Measurements from ENCODE around the gene COG7. TPM values are rescaled to one million over a fixed set of nuclear protein-coding genes. Genes with fewer than 3 reads are reported as not detected.

COG7 gene
- total and polyA plus RNA-seq, 2 donors (not counting 3 experiments of a cell fraction or from before 2014, with no cell fraction given), result 24.1 to 42.0 TPM

DNA sequence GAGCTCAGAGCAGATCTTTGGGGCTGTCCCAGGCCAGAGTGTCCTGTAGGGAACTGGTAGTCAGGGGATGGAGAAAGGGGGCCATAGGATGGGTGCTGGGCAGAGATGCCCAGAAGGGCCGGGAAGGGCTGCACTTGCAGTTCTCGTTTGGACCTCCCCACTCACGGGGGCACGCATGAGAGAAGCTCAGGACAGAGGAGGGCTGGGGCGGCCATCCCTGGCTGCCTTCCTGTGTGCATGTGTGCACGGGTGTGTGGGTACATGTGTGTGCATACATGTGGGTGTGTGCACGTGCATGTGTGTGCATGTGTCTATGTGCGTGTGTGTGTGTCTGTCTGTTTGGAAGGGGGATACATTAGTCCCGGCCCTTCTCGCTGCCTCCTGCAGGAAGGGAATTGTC, 73.3 kb downstream of the COG7 start:
- ChIA-PET CTCF (interaction anchor here (1.1 to 1.5 kb wide), 3 partner anchors 24 to 56 kb away, joined by 3 to 6 read pairs (median 3); no protein-coding TSS in a partner anchor), POLR2A (no interaction called here)

More for the DNA sequence above, 73.3 kb downstream of the COG7 start:
- H3K27ac ChIP-seq (ENCODE audit: insufficient read depth, low read depth, low read length), result no peak overlapping the region
- no peaks in the 10 kb centered on the region for H3K27me3 ChIP-seq (ENCODE audit: control insufficient read depth in 2 of 2, insufficient read depth in 2 of 2, low read length in 2 of 2)
- H3K9me3 ChIP-seq (replicated peaks; ENCODE audit: control insufficient read depth, insufficient read depth, low read length), result no peaks in the 10 kb centered on the region
- no peak overlapping the region for H2AFZ ChIP-seq (ENCODE audit: low read depth, low read length)
- FAIRE-seq, result no peak
- no peaks in the 10 kb centered on the region for H4K20me1 ChIP-seq (replicated peaks; ENCODE audit: control insufficient read depth, extremely low read depth, insufficient read depth, low read length)
- H3K9me1 ChIP-seq (replicated peaks; ENCODE audit: control insufficient read depth, extremely low read depth, insufficient read depth, low read length), result no peaks in the 10 kb centered on the region
- BruUV-seq (replicated peaks), result no TSS peak
- no peaks in the 10 kb centered on the region for H3K4me1 ChIP-seq (ENCODE audit: control insufficient read depth, extremely low read depth, insufficient read depth, low read length)
- no peak for DNase-seq (ENCODE audit: low read depth, low spot score)
- H3K4me2 ChIP-seq (ENCODE audit: insufficient read depth, low read length), result no peak overlapping the region
- no peak overlapping the region for H3K4me3 ChIP-seq (replicated peaks in 1 of 3; ENCODE audit: insufficient read depth in 1 of 3, low read depth in 1 of 3, low read length in 3 of 3)
- H3K9ac ChIP-seq (replicated peaks; ENCODE audit: extremely low read depth, insufficient read depth, low read length), result no peak overlapping the region
- intact Hi-C loops (cut with micrococcal nuclease), result no loop called here
- no peaks in the 10 kb centered on the region for H3K36me3 ChIP-seq (ENCODE audit: control insufficient read depth in 2 of 2, extremely low read depth in 1 of 2, insufficient read depth in 2 of 2, low read length in 2 of 2)
- TF ChIP-seq GATA2 (IDR thresholded peaks at IDR 0.05; ENCODE audit: insufficient read depth, insufficient read length, low read depth, low read length) (no peak), FOS (IDR thresholded peaks at IDR 0.05; ENCODE audit: borderline replicate concordance, insufficient read depth, low read length) (no peak), POLR2A (IDR thresholded peaks at IDR 0.05; ENCODE audit: low read depth, low read length) (no peak), POLR2AphosphoS5 (IDR thresholded peaks at IDR 0.05; ENCODE audit: insufficient read depth, low read depth, low read length) (no peak), JUN (IDR thresholded peaks at IDR 0.05; ENCODE audit: borderline replicate concordance, insufficient read depth, insufficient read length, low read depth) (no peak), MYC (IDR thresholded peaks at IDR 0.05; ENCODE audit: low read depth, low read length) (no peak), EZH2 (IDR thresholded peaks at IDR 0.05; ENCODE audit: borderline replicate concordance, low read depth, low read length, severe bottlenecking) (no peak)
- TF ChIP-seq, protein P1, sequence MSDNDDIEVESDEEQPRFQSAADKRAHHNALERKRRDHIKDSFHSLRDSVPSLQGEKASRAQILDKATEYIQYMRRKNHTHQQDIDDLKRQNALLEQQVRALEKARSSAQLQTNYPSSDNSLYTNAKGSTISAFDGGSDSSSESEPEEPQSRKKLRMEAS (IDR thresholded peaks at IDR 0.05; ENCODE audit: insufficient read depth, insufficient read length), result no peak
- TF ChIP-seq, protein P2, sequence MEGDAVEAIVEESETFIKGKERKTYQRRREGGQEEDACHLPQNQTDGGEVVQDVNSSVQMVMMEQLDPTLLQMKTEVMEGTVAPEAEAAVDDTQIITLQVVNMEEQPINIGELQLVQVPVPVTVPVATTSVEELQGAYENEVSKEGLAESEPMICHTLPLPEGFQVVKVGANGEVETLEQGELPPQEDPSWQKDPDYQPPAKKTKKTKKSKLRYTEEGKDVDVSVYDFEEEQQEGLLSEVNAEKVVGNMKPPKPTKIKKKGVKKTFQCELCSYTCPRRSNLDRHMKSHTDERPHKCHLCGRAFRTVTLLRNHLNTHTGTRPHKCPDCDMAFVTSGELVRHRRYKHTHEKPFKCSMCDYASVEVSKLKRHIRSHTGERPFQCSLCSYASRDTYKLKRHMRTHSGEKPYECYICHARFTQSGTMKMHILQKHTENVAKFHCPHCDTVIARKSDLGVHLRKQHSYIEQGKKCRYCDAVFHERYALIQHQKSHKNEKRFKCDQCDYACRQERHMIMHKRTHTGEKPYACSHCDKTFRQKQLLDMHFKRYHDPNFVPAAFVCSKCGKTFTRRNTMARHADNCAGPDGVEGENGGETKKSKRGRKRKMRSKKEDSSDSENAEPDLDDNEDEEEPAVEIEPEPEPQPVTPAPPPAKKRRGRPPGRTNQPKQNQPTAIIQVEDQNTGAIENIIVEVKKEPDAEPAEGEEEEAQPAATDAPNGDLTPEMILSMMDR (IDR thresholded peaks at IDR 0.05; ENCODE audit: extremely low read depth in 1 of 2, insufficient read depth in 1 of 2, low read depth in 1 of 2, low read length in 2 of 2), result no peak
- H3K79me2 ChIP-seq (ENCODE audit: control insufficient read depth, insufficient read depth, low read length), result no peaks in the 10 kb centered on the region
- dilution Hi-C loops (cut with MboI; ENCODE audit: extremely low pct_ligation_motif_present, low sequenced_read_pairs), result no loop called here
